ENCODE measurements around the gene RO60.
"Not testable (repeated sequence)": the region's sequence is repeated elsewhere in the genome, so short reads cannot be mapped to it uniquely, and the experiment has no call there.

Gene RO60

GRCh38 chr1:193059282-193060114 is at the start of gene RO60, which contains the start of gene UCHL5:
TSS of gene RO60 (plus strand) at chr1:193059612. CDS start at chr1:193069055, 9,443 bp downstream.
TSS of gene UCHL5 (minus strand) at chr1:193059360. CDS start at chr1:193059260, 100 bp downstream.
- FAIRE-seq (peak; percentile 80), DNase-seq (ENCODE audit: insufficient read length, low spot score) (peak; percentile 82)
- peak; percentile 90 for TF ChIP-seq POLR2A (IDR thresholded peaks at IDR 0.05; ENCODE audit: low read depth, low read length)

GRCh38 chr1:193011406-193011805 is 48.0 kb upstream of the RO60 start:
- TF ChIP-seq POLR2A (IDR thresholded peaks at IDR 0.05; ENCODE audit: low read depth, low read length): no peak
- no peak for FAIRE-seq
- no peak for DNase-seq (ENCODE audit: insufficient read length, low spot score)

- TF ChIP-seq POLR2A (IDR thresholded peaks at IDR 0.05; ENCODE audit: low read depth, low read length): no peak
- FAIRE-seq: peak; percentile 20
- DNase-seq (ENCODE audit: insufficient read length, low spot score): no peak
Observed at GRCh38 chr1:193013005-193013404, 46.4 kb upstream of the RO60 start.

- no peak for TF ChIP-seq POLR2A (IDR thresholded peaks at IDR 0.05; ENCODE audit: low read depth, low read length)
- DNase-seq (ENCODE audit: insufficient read length, low spot score) (no peak), FAIRE-seq (no peak)
Observed at GRCh38 chr1:193013707-193014106, 45.7 kb upstream of the RO60 start.

GRCh38 chr1:193014400-193014799 is 45.0 kb upstream of the RO60 start:
- TF ChIP-seq POLR2A (IDR thresholded peaks at IDR 0.05; ENCODE audit: low read depth, low read length): no peak
- no peak for DNase-seq (ENCODE audit: insufficient read length, low spot score)
- FAIRE-seq: no peak

GRCh38 chr1:193016788-193017187 is 42.6 kb upstream of the RO60 start:
- TF ChIP-seq POLR2A (IDR thresholded peaks at IDR 0.05; ENCODE audit: low read depth, low read length): no peak
- FAIRE-seq (peak; percentile 27), DNase-seq (ENCODE audit: insufficient read length, low spot score) (no peak)

- no peak for DNase-seq (ENCODE audit: insufficient read length, low spot score)
- TF ChIP-seq POLR2A (IDR thresholded peaks at IDR 0.05; ENCODE audit: low read depth, low read length): no peak
- FAIRE-seq: peak; percentile 53
Observed at GRCh38 chr1:193019442-193020026, 39.9 kb upstream of the RO60 start.

GRCh38 chr1:193025218-193025617 is 34.2 kb upstream of the RO60 start:
- TF ChIP-seq POLR2A (IDR thresholded peaks at IDR 0.05; ENCODE audit: low read depth, low read length): no peak
- DNase-seq (ENCODE audit: insufficient read length, low spot score): no peak
- no peak for FAIRE-seq

GRCh38 chr1:193030280-193030679 is 29.1 kb upstream of the RO60 start:
- no peak for TF ChIP-seq POLR2A (IDR thresholded peaks at IDR 0.05; ENCODE audit: low read depth, low read length)
- DNase-seq (ENCODE audit: insufficient read length, low spot score) (no peak), FAIRE-seq (no peak)

- TF ChIP-seq POLR2A (IDR thresholded peaks at IDR 0.05; ENCODE audit: low read depth, low read length): no peak
- no peak for FAIRE-seq
- DNase-seq (ENCODE audit: insufficient read length, low spot score): no peak
Observed at GRCh38 chr1:193031431-193031830, 28.0 kb upstream of the RO60 start.

GRCh38 chr1:193032643-193033427 is 26.6 kb upstream of the RO60 start:
- DNase-seq (ENCODE audit: insufficient read length, low spot score): not testable (repeated sequence)

GRCh38 chr1:193033610-193034009 is 25.8 kb upstream of the RO60 start:
- no peak for DNase-seq (ENCODE audit: insufficient read length, low spot score)
- no peak for TF ChIP-seq POLR2A (IDR thresholded peaks at IDR 0.05; ENCODE audit: low read depth, low read length)
- no peak for FAIRE-seq

More at GRCh38 chr1:193032643-193033427, 26.6 kb upstream of the RO60 start:
- FAIRE-seq: not testable (repeated sequence)

GRCh38 chr1:193036337-193037047 is 22.9 kb upstream of the RO60 start:
- no peak for TF ChIP-seq POLR2A (IDR thresholded peaks at IDR 0.05; ENCODE audit: low read depth, low read length)
- FAIRE-seq (no peak), DNase-seq (ENCODE audit: insufficient read length, low spot score) (no peak)
